ENCODE results near the gene XRCC4.

The XRCC4 gene

GRCh38 chr5:83283761-83284160 is 206.4 kb downstream of the XRCC4 start (continued):
- TF ChIP-seq PRDM4 (tag by site-specific recombination; IDR thresholded peaks at IDR 0.05) (no peak), ZNF707 (tag by site-specific recombination; IDR thresholded peaks at IDR 0.05) (no peak)

- POLR2A ChIA-PET, result interaction anchor here (0.6 kb wide), 1 partner anchor 938 kb away, joined by 4 read pairs; no protein-coding TSS in a partner anchor
Observed at GRCh38 chr5:83285661-83286398, 208.5 kb downstream of the XRCC4 start.

GRCh38 chr5:83294246-83294645 is 216.9 kb downstream of the XRCC4 start:
- ChIA-PET POLR2A (no interaction called here), CTCF (no interaction called here)
- Histone ChIP-seq H3K36me3 (ENCODE audit: control insufficient read depth in 2 of 2, insufficient read depth in 1 of 2, low read length in 2 of 2) (no peaks in the 10 kb centered on the region), H3K27ac (ENCODE audit: extremely low read depth, low read depth, low read length) (no peak overlapping the region), H3K9me3 (ENCODE audit: control insufficient read depth, insufficient read depth, low read depth, low read length) (no peaks in the 10 kb centered on the region), H3K4me3 (ENCODE audit: low read depth, low read length) (no peak overlapping the region), H3K4me1 (ENCODE audit: control insufficient read depth, insufficient read depth, low read length) (no peaks in the 10 kb centered on the region)
- TF ChIP-seq ZNF426 (tag by site-specific recombination; IDR thresholded peaks at IDR 0.05) (no peak), ZNF335 (tag by site-specific recombination; conservative IDR thresholded peaks at IDR 0.05) (no peak), ZNF311 (tag by site-specific recombination; IDR thresholded peaks at IDR 0.05; ENCODE audit: borderline replicate concordance) (no peak), IKZF3 (tag by site-specific recombination; IDR thresholded peaks at IDR 0.05) (no peak), PATZ1 (tag by site-specific recombination; IDR thresholded peaks at IDR 0.05) (no peak), ZNF488 (tag by site-specific recombination; IDR thresholded peaks at IDR 0.05) (no peak), ZNF521 (tag by site-specific recombination; IDR thresholded peaks at IDR 0.05) (no peak), ZNF654 (tag by site-specific recombination; IDR thresholded peaks at IDR 0.05; ENCODE audit: low read depth) (no peak), ZNF324 (tag by site-specific recombination; IDR thresholded peaks at IDR 0.05) (no peak), SCRT1 (tag by site-specific recombination; IDR thresholded peaks at IDR 0.05; ENCODE audit: borderline replicate concordance) (no peak), ZNF513 (tag by site-specific recombination; IDR thresholded peaks at IDR 0.05) (no peak), ZNF174 (tag by site-specific recombination; IDR thresholded peaks at IDR 0.05) (no peak)

More at GRCh38 chr5:83285661-83286398, 208.5 kb downstream of the XRCC4 start:
- Histone ChIP-seq H3K4me1 (ENCODE audit: control insufficient read depth, insufficient read depth, low read length) (peaks cover 4% of the 10 kb centered on the region; the same call in 1 of the 2 replicates), H3K9me3 (ENCODE audit: control insufficient read depth, insufficient read depth, low read depth, low read length) (no peaks in the 10 kb centered on the region), H3K36me3 (ENCODE audit: control insufficient read depth in 2 of 2, insufficient read depth in 1 of 2, low read length in 2 of 2) (no peaks in the 10 kb centered on the region), H3K27ac (ENCODE audit: extremely low read depth, low read depth, low read length) (no peak overlapping the region), H3K4me3 (ENCODE audit: low read depth, low read length) (no peak overlapping the region)
- no peak for TF ChIP-seq ZNF354C (tag by site-specific recombination; IDR thresholded peaks at IDR 0.05; ENCODE audit: borderline replicate concordance, low read depth)
- TF ChIP-seq ZNF19 (tag by site-specific recombination; IDR thresholded peaks at IDR 0.05; ENCODE audit: low read depth), result no peak
- no peak for TF ChIP-seq ZNF629 (tag by site-specific recombination; IDR thresholded peaks at IDR 0.05)
- no peak for TF ChIP-seq KLF9 (tag by site-specific recombination; IDR thresholded peaks at IDR 0.05; ENCODE audit: low read depth)
- no peak for TF ChIP-seq ZBTB7A (tag by site-specific recombination; IDR thresholded peaks at IDR 0.05; ENCODE audit: low read depth)
- TF ChIP-seq ZSCAN30 (tag by site-specific recombination; IDR thresholded peaks at IDR 0.05), result no peak
- TF ChIP-seq BCL11A (tag by site-specific recombination; IDR thresholded peaks at IDR 0.05; ENCODE audit: low read depth), result no peak
- CTCF ChIA-PET, result no interaction called here
